Spleen (tissue), 7 donors: Measurements from ENCODE around the gene RGL1.

Experiments used
- POLR2A ChIP-seq, 3 donors: fragments of 450-650 bp; IDR thresholded peaks; one replicate each; pipeline ENCODE4 v1.5.1; 2017; ENCODE audit warnings: antibody characterized with exemption in 3 of 3, mild to moderate bottlenecking in 1 of 3
- TF ChIP-seq, protein P1 (sequence below), 11 experiments: fragments of 200-600 bp in 7 of 11; fragments of 450-650 bp in 4 of 11; sonication (generic) in 4 of 11; IDR thresholded peaks in 8 of 11; conservative IDR thresholded peaks in 3 of 11; 1 replicate in 7 of 11; 2 replicates in 4 of 11; pipeline versions ENCODE4 v1.4.0 to v1.8.0; 2016 to 2021; ENCODE audit warnings: antibody characterized with exemption in 11 of 11, inconsistent platforms in 4 of 11, mild to moderate bottlenecking in 1 of 11
- donor health status: DM: no; HTN: no; CAD: no; lungs with moderate emphysema.
- donor health status: DM: no; HTN: no; CAD: no.
- donor health status: DM: no; HTN: no; CAD: no.

DNA sequence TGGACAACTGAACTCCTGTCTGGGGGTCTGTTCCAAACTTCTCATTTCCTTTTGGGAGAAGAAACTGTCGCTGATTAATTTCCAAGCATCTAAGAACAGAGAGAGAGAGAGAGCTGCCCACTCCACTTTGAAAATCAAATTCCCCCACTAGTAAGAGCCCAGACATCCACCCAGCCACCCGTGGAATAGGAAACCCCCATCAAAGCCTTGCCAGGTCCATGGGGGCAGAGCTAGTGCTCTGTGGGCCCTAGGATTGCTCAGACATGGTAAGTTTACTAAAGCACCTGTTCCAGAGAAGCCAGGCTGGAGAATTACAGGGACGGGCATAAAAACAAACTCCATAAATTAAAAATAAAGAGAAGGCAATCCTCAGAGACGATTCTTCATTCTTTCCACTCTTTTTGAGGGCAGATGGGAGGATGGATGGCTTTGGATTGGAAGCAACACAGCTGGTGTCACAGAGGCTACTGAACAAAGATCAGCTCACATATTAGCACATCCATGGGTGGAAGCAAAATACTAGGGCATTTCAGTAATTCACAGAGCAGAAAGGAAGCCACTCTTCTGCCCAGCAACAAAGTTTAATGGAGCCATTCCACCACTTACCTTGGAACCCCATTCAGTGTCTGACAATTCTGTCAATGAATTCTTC is 128.7 kb downstream of the RGL1 start:
- TF ChIP-seq, protein P1, sequence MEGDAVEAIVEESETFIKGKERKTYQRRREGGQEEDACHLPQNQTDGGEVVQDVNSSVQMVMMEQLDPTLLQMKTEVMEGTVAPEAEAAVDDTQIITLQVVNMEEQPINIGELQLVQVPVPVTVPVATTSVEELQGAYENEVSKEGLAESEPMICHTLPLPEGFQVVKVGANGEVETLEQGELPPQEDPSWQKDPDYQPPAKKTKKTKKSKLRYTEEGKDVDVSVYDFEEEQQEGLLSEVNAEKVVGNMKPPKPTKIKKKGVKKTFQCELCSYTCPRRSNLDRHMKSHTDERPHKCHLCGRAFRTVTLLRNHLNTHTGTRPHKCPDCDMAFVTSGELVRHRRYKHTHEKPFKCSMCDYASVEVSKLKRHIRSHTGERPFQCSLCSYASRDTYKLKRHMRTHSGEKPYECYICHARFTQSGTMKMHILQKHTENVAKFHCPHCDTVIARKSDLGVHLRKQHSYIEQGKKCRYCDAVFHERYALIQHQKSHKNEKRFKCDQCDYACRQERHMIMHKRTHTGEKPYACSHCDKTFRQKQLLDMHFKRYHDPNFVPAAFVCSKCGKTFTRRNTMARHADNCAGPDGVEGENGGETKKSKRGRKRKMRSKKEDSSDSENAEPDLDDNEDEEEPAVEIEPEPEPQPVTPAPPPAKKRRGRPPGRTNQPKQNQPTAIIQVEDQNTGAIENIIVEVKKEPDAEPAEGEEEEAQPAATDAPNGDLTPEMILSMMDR (IDR thresholded peaks at IDR 0.05 in 8 of 11, conservative IDR thresholded peaks at IDR 0.05 in 3 of 11), result no peak
- no peak for TF ChIP-seq POLR2A (IDR thresholded peaks at IDR 0.05)
